Spinal cord (tissue), 10 donors: Measurements from ENCODE around the gene INHBB. TPM values are rescaled to one million over a fixed set of nuclear protein-coding genes. Genes with fewer than 3 reads are reported as not detected.

Experiments used
- DNase-seq, 6 donors: peaks; one replicate each; pipeline versions ENCODE4 v3.0.0 to v3.0.0-alpha.2; 2013 to 2015; ENCODE audit warnings: low spot score in 6 of 6, low read depth in 4 of 6
- H3K27ac ChIP-seq: one replicate; pipeline ENCODE4 v1.5.1; 2013; ENCODE audit warnings: low read depth, low read length, control low read depth
- H3K27me3 ChIP-seq: one replicate; pipeline ENCODE4 v1.6.1; 2013; ENCODE audit warnings: low read length; ENCODE audit not compliant: control insufficient read depth, insufficient read depth
- H3K36me3 ChIP-seq: one replicate; pipeline ENCODE4 v1.6.1; 2013; ENCODE audit warnings: low read length; ENCODE audit not compliant: control insufficient read depth, insufficient read depth
- H3K4me1 ChIP-seq: one replicate; pipeline ENCODE4 v1.6.1; 2013; ENCODE audit warnings: low read length; ENCODE audit not compliant: control insufficient read depth, insufficient read depth
- H3K4me3 ChIP-seq: one replicate; pipeline ENCODE4 v1.5.1; 2013; ENCODE audit warnings: low read depth, low read length, control low read depth
- H3K9me3 ChIP-seq: one replicate; pipeline ENCODE4 v1.6.1; 2013; ENCODE audit warnings: low read length; ENCODE audit not compliant: control insufficient read depth, insufficient read depth
- WGBS: methylation state at CpG from one replicate; pipeline ENCODE4 v1.1.5; 2013; ENCODE audit warnings: missing lambda C conversion rate; ENCODE audit not compliant: insufficient coverage; 5-methylcytosine and 5-hydroxymethylcytosine counted together
- polyA plus RNA-seq, 2 donors: library from polyadenylated mRNA; unstranded; fragments of 120-200 nt; gene quantifications; one replicate each; pipeline ENCODE4 v1.2.1, GENCODE V29; 2013; ENCODE audit not compliant: insufficient read length in 2 of 2
- total RNA-seq, 2 donors: library from RNA; depleted of rRNA in 1 of 2; stranded (reverse); fragments of 120-200 nt in 1 of 2; fragments of >200 nt in 1 of 2; gene quantifications; one replicate each; pipeline versions ENCODE4 v1.2.3 to v1.2.4, GENCODE V29; 2013 to 2014
- donor health status: healthy.

INHBB gene
- total and polyA plus RNA-seq, 4 donors, result 2.0 to 13.2 (median 6.5) TPM

DNA sequence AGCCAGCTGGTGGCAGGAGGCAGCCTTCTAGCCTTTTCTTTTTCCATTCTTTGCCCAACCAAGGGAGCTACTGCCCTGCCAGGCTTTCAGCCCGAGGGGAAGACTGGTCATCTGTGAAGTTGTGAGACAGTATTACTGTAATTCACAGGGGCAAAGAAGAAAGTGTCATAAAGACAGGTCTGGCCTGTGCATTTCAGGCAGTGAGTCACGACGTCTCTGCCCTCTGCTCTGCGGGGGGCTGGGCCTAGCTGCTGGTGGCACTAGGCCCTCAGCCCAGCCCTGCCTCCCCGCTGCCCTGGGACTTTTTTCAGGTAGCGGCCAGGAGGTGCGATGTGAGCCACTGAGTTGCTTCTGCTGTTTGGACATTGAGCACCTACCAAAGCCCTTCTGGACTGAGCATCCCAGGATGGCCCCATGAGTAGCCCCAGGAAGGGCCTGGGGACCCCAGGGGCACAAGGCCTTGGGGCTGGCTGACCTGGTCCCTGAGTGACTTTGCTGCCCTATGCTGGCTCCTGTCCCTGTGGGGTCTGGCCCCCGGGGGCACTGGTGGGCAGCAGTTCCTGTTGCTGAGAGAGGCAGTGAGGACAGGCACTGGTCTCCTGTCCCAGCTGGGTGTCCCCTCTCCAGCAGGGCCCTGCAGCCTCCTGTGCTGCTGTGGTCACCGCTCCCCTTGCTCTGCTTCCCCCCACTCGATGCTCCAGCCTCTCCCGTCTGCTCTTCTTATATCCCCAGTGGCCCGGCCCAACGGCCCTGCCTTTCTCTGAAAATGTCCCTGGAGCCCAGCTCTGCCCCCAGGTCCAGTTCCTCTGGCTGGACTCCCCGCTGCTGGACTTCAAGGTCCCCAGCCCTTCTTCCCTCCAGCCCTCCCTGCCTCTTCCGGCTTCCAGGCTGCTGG lies 7.0 kb downstream of the INHBB start:
- DNase-seq, result no peak
- Histone ChIP-seq H3K4me1 (peaks cover 43% of the 10 kb centered on the region), H3K27ac (no peak overlapping the region), H3K36me3 (peaks cover 32% of the 10 kb centered on the region), H3K27me3 (peaks cover 22% of the 10 kb centered on the region), H3K4me3 (no peak overlapping the region), H3K9me3 (no peaks in the 10 kb centered on the region)
- 84% methylated on average over 15 of the region's 15 CpGs for WGBS

DNA sequence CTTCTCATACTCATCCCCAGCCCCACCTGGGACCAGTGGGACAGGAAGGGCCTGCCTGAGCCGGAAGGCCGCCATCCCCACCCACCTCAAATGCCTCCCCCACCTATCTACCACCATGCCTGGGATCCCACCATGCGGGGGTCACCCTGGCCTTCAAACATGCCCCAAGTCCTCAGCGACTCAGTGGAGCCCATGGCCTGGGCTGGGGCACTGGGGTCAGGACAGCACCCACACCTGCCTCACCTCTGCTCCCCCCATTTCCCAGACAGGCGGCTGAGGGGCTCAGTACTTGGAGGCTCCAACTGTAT lies 7.6 kb downstream of the INHBB start:
- 95% methylated on average over 5 of the region's 5 CpGs for WGBS
- Histone ChIP-seq H3K4me1 (peaks cover 37% of the 10 kb centered on the region), H3K27me3 (peaks cover 16% of the 10 kb centered on the region)

GRCh38 chr2:120353931-120354330 lies 8.0 kb downstream of the INHBB start:
- Histone ChIP-seq H3K4me1 (peaks cover 33% of the 10 kb centered on the region), H3K36me3 (peaks cover 32% of the 10 kb centered on the region), H3K4me3 (no peak overlapping the region), H3K27me3 (peaks cover 13% of the 10 kb centered on the region), H3K9me3 (no peaks in the 10 kb centered on the region), H3K27ac (no peak overlapping the region)
- WGBS, result 92% methylated on average over 10 of the region's 10 CpGs
- DNase-seq, result no peak

More for the DNA sequence above, 7.6 kb downstream of the INHBB start:
- Histone ChIP-seq H3K9me3 (no peaks in the 10 kb centered on the region), H3K27ac (no peak overlapping the region), H3K4me3 (no peak overlapping the region), H3K36me3 (peaks cover 32% of the 10 kb centered on the region)
- no peak for DNase-seq

DNA sequence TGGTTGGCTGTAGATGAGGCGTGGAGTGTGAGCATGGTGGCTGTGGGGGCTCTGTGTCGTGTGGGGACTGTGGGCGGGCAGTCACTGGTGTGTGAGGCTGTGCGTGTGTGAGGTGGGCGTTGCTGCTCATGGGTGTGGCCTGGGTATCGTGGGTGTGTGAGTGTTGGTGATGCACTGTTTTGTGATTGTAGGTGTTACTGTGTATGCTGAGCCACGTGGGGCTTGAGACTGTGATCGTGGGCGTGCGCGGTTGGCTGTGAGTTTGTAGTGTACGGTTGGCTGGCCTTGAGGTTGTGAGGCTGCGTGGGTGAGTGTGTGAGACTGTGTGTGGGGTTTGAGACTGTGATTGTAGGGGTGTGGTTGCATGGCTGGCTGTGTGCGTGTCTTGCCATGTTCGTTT lies 8.5 kb downstream of the INHBB start:
- Histone ChIP-seq H3K4me3 (no peak overlapping the region), H3K4me1 (peaks cover 27% of the 10 kb centered on the region), H3K27me3 (peaks cover 9% of the 10 kb centered on the region), H3K9me3 (no peaks in the 10 kb centered on the region), H3K27ac (no peak overlapping the region), H3K36me3 (peaks cover 27% of the 10 kb centered on the region)
- no peak for DNase-seq
- 87% methylated on average over 15 of the region's 15 CpGs for WGBS

GRCh38 chr2:120354935-120355779 lies 9.2 kb downstream of the INHBB start:
- WGBS, result 84% methylated on average over 14 of the region's 15 CpGs
- Histone ChIP-seq H3K9me3 (no peaks in the 10 kb centered on the region), H3K4me3 (no peak overlapping the region), H3K27ac (no peak overlapping the region), H3K4me1 (peaks cover 20% of the 10 kb centered on the region), H3K27me3 (peaks cover 2% of the 10 kb centered on the region), H3K36me3 (peaks cover 20% of the 10 kb centered on the region)
- no peak for DNase-seq

GRCh38 chr2:120355780-120356266 lies 9.9 kb downstream of the INHBB start:
- Histone ChIP-seq H3K9me3 (no peaks in the 10 kb centered on the region), H3K36me3 (peaks cover 15% of the 10 kb centered on the region), H3K4me3 (no peak overlapping the region), H3K27me3 (no peaks in the 10 kb centered on the region), H3K27ac (no peak overlapping the region), H3K4me1 (peaks cover 15% of the 10 kb centered on the region)
- no peak for DNase-seq
- 96% methylated on average over 4 of the region's 6 CpGs for WGBS

GRCh38 chr2:120357768-120358167 lies 11.8 kb downstream of the INHBB start:
- H3K27ac ChIP-seq, result no peak overlapping the region
- peaks cover 12% of the 10 kb centered on the region for H3K36me3 ChIP-seq
- H3K9me3 ChIP-seq, result no peaks in the 10 kb centered on the region
- H3K27me3 ChIP-seq, result no peaks in the 10 kb centered on the region
- no peak overlapping the region for H3K4me3 ChIP-seq
- 88% methylated on average over 6 of the region's 6 CpGs for WGBS
- DNase-seq, result no peak
- peaks cover 12% of the 10 kb centered on the region for H3K4me1 ChIP-seq

DNA sequence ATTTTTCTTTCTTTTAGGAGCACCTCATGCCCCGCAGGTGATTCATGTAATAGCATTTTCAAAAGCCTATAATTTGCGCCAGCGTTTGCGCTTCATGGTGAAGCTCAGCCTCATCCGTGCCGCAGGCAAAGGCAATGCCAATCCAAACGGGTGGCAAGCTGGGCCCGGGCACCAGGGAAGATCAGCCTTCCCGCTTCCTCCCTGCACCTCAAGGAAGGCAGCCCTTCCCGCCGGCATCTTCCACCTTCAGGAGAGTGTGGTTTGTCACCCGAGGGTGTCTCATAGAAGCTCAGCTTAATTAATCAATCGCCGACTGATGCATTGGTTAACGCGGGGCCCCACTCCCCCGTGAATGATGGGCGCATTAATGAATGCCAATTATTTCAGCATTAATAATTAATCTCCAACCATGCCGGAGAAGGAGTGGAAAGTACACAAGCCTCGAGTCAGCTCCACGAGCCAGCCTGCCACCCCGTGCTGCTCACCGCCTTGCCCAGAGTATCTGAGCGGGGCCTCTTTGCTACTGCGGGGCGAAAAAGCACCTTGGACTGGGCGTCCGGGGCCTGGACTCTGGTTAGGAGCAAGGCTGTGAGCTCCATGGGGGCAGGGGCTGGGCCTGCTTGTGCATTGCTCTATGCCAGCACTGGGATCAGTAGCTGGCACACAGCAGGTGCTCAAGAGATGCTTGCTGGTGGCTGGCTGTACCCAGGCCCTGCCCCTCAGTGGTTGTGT lies 13.0 kb downstream of the INHBB start:
- Histone ChIP-seq H3K4me1 (peaks cover 12% of the 10 kb centered on the region), H3K36me3 (peaks cover under 1% of the 10 kb centered on the region), H3K27ac (no peak overlapping the region), H3K27me3 (no peaks in the 10 kb centered on the region), H3K4me3 (no peak overlapping the region), H3K9me3 (no peaks in the 10 kb centered on the region)
- DNase-seq, result peak in 1 of 6 donors; percentile 9
- 78% methylated on average over 28 of the region's 28 CpGs for WGBS

- no peak overlapping the region for H3K4me3 ChIP-seq
- WGBS, result 96% methylated on average over 4 of the region's 5 CpGs
Observed at GRCh38 chr2:120360307-120360855, 14.4 kb downstream of the INHBB start.

More at GRCh38 chr2:120360307-120360855, 14.4 kb downstream of the INHBB start:
- Histone ChIP-seq H3K4me1 (peaks cover 12% of the 10 kb centered on the region), H3K27ac (no peak overlapping the region), H3K9me3 (no peaks in the 10 kb centered on the region), H3K27me3 (no peaks in the 10 kb centered on the region), H3K36me3 (no peaks in the 10 kb centered on the region)
- no peak for DNase-seq
